Choroid plexus epithelial cell (primary cell): ENCODE data around the gene GSTA3.
"Not testable (repeated sequence)": the region's sequence is repeated elsewhere in the genome, so short reads cannot be mapped to it uniquely, and the experiment has no call there.

Experiments used
- DNase-seq: peaks from one replicate; pipeline ENCODE4 v3.0.0-alpha.2; 2010; ENCODE audit warnings: low read depth
- H3K4me3 ChIP-seq: 2 replicates; pipeline ENCODE4 v1.5.1; 2011; ENCODE audit warnings: low read depth, mild to moderate bottlenecking, control low read depth, low read length, moderate library complexity
- TF ChIP-seq, protein P1 (sequence below): conservative IDR thresholded peaks from 2 replicates; pipeline ENCODE4 v1.5.1; 2011; ENCODE audit warnings: low read depth, mild to moderate bottlenecking, control low read depth, inconsistent platforms, low read length, moderate library complexity

Gene GSTA3

DNA sequence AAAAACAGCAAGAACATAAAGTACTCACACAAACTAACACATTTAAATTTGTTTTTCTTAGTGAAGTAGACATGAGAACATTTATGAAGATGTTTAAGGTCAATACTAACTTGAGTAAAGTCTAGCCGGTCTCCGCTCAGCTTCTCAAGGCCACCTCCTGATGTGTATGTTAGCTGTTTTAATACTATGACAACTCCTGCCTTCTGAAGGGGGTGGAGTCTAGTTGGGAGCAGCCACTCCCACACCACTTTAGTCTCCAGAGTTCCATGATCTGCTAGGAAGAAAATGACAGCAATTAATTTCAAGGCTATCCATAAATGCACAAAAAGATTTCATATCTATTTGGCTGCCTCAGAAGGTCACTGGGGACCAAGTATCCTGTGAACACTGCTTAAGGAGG lies at the start of gene GSTA3:
TSS of gene GSTA3 (minus strand) at position 168 of the 400 bp plus-strand sequence. CDS start 3,864 bp downstream, outside the sequence.
- TF ChIP-seq, protein P1, sequence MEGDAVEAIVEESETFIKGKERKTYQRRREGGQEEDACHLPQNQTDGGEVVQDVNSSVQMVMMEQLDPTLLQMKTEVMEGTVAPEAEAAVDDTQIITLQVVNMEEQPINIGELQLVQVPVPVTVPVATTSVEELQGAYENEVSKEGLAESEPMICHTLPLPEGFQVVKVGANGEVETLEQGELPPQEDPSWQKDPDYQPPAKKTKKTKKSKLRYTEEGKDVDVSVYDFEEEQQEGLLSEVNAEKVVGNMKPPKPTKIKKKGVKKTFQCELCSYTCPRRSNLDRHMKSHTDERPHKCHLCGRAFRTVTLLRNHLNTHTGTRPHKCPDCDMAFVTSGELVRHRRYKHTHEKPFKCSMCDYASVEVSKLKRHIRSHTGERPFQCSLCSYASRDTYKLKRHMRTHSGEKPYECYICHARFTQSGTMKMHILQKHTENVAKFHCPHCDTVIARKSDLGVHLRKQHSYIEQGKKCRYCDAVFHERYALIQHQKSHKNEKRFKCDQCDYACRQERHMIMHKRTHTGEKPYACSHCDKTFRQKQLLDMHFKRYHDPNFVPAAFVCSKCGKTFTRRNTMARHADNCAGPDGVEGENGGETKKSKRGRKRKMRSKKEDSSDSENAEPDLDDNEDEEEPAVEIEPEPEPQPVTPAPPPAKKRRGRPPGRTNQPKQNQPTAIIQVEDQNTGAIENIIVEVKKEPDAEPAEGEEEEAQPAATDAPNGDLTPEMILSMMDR = no peak
- DNase-seq = no peak
- H3K4me3 ChIP-seq = no peak within 1 kb of the TSS

DNA sequence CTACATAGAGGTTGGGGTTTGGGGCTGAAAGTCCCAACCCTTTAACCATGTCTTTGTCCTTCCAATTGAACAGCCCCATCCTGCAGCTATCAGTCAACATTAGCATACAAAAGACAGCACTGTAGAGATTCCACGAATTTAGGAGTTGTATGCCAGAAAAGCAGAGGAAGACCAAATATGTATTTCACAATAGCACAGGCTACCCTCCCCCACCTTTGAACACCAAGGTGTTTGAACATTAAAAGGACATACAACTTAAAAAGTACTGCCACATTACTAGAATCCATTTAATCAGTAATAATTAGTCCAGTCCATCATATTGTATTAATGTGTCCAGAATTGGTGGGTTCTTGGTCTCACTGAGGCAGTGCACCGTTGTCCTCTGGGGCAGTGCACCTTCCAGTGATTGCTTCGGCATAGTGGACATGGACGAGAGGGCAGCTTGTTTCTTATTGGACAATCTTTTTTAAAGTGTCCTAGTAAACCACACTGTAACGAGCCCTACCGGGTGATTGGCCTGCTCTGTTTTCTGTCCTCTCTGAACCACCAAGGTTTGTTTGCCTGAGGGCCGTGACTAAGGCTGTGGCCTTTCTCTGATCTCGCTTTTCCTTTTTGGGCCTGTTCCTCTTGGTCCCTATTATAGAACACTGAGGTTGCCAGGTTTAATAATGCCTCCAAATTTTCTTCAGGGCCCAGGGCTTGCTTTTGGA lies 49.2 kb upstream of the GSTA3 start:
- DNase-seq = no peak
- no peak overlapping the region for H3K4me3 ChIP-seq
- TF ChIP-seq, protein P1 = no peak

DNA sequence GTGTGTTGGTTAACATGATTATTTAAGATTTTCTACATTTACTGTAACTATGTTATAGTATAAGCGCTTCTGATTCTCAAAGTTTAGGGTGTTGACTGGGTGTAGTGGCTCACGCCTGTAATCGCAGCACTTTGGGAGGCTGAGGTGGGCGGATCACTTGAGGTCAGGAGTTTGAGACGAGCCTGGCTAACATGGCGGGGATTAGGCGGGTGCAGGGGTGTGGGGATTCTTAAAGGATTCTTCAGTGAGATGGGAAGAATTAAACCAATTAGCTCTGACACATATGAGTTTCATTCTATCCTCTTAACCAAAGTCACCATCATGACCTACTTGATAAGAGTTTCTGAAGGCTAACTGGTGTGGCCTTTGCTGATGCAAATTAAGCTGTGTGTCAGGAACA lies 46.4 kb upstream of the GSTA3 start:
- TF ChIP-seq, protein P1 = no peak
- no peak for DNase-seq
- H3K4me3 ChIP-seq = no peak overlapping the region

DNA sequence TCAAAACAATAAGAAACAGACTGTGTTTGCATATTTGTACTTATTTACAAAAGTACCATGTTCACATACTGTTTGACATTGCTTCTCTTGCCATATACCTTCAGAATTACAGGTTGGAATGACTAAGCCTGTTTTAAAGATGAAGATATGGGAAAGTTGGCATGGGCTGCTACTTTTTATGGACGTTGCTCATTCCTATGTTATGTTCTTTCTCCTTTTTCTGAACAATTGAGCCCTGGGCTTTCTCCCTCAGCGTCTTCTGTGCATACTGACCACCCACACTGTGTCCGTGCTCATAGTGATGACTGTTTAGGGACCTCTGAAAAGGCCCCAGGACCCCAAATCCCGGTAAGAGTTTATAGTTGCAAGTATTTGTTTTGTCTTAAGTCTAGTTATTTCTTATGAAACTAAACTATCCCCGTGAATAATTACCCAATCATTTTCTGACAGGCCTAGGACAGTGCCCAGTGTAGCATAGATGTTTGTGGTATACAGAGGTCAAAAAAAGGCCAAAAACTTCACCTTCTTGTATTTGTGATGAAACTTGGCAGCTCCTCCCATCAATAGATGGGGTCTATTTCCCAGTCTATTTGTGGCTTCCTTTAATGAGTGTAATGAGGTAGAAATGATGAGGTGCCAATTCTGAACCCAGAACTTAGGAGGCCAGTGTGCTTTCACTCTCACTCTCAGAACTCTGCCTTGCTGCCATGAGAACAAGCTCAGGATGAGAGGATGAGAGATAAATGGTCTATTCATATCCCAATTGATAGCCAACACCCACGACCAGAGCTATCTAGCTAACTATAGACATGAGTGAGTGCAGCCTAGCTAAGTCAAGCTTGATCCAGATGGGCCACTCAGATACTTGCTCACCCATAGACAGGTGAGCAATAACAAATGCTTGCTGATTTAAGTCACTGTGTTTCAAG lies 44.7 kb upstream of the GSTA3 start:
- TF ChIP-seq, protein P1 = no peak
- DNase-seq = no peak

DNA sequence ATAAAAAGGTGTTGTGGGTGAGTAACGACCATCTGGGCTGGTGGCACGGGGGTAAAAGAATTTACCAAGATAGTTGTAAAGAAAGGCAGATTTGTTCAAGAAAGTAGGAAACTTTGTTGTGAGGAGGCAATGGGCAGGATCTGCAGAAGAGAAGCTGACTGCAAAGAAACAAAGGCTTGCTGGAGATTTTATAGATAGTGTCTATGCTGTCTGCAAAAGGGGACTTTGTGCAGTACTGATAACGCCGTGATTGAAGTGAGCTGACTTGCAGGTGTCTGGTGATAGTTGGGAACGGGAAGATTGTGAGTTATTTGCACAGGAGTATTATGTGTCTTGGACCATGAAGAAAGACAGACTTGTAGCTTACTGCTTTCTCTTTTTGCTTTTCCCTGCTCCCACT lies 36.8 kb upstream of the GSTA3 start:
- TF ChIP-seq, protein P1 = no peak
- DNase-seq = no peak
- H3K4me3 ChIP-seq = no peak overlapping the region

More for the DNA sequence above, 44.7 kb upstream of the GSTA3 start:
- H3K4me3 ChIP-seq = no peak overlapping the region

DNA sequence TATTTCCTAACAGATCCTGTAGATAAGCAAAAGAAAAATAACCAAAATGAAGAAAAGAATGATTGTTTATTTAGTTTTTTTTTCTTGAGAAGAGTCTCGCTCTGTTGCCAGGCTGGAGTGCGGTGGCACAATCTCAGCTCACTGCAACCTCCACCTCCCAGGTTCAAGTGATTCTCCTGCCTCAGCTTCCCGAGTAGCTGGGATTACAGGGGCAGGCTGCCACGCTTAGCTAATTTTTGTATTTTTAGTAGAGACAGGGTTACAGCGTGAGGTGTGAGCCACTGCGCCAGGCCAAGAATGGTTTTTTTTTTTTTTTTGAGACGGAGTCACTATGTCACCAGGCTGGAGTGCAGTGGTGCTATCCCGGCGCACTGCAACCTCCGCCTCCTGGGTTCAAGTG lies 33.3 kb upstream of the GSTA3 start:
- not testable (repeated sequence) for H3K4me3 ChIP-seq, DNase-seq

DNA sequence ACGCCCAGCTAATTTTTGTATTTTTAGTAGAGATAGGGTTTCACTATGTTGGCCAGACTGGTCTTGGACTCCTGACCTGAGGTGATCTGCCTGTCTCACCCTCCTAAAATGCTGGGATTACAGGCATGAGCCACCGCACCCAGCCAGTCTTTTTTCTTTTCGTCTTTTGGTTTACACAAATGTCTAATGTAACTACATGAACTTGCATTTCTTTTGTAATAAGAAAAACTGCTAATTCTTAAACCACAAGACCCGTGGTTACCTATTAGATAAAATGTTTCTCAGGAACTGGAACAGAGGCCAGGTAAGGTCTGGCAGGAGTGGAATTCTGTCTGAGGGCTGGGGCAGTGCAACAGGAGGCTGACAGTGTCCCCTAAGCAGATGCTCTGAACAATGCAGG lies 32.7 kb upstream of the GSTA3 start:
- DNase-seq = no peak
- TF ChIP-seq, protein P1 = no peak
- no peak overlapping the region for H3K4me3 ChIP-seq
